ENCODE data around the gene TESK1.
"Not testable (repeated sequence)": the region's sequence is repeated elsewhere in the genome, so short reads cannot be mapped to it uniquely, and the experiment has no call there.

TESK1 gene

GRCh38 chr9:35615981-35616680 is 11.1 kb downstream of the TESK1 start:
- DNase-seq = no peak

- peak in 9 of 58 donors; percentile 7 to 30 (median 22) for DNase-seq
Measured at GRCh38 chr9:35616681-35617459, 11.8 kb downstream of the TESK1 start.

- no peak for DNase-seq
Measured at GRCh38 chr9:35617548-35617947, 12.5 kb downstream of the TESK1 start.

GRCh38 chr9:35618325-35618727 is 13.3 kb downstream of the TESK1 start, which contains the start of gene CD72:
CD72 (minus strand) TSS chr9:35618413; CDS start chr9:35618303, 110 bp downstream.
- DNase-seq = peak in 1 of 58 donors; percentile 18

- no peak for DNase-seq
Measured at GRCh38 chr9:35618854-35619799, 14.1 kb downstream of the TESK1 start.

GRCh38 chr9:35619800-35620158 is 14.7 kb downstream of the TESK1 start:
- DNase-seq = no peak

- DNase-seq = no peak
Measured at GRCh38 chr9:35627575-35627974, 22.5 kb downstream of the TESK1 start.

- no peak for DNase-seq
Measured at GRCh38 chr9:35628389-35628991, 23.4 kb downstream of the TESK1 start.

GRCh38 chr9:35629597-35629996 is 24.5 kb downstream of the TESK1 start:
- no peak for DNase-seq

- DNase-seq = no peak
Measured at GRCh38 chr9:35635730-35636129, 30.7 kb downstream of the TESK1 start.

GRCh38 chr9:35636135-35636876 is 31.2 kb downstream of the TESK1 start:
- no peak for DNase-seq

- not testable (repeated sequence) for DNase-seq
Measured at GRCh38 chr9:35636877-35637246, 31.8 kb downstream of the TESK1 start.

GRCh38 chr9:35637427-35637955 is 32.4 kb downstream of the TESK1 start:
- DNase-seq = not testable (repeated sequence)

- DNase-seq = not testable (repeated sequence)
Measured at GRCh38 chr9:35638751-35639150, 33.7 kb downstream of the TESK1 start.

GRCh38 chr9:35639225-35639624 is 34.2 kb downstream of the TESK1 start:
- not testable (repeated sequence) for DNase-seq

GRCh38 chr9:35639631-35640030 is 34.6 kb downstream of the TESK1 start:
- no peak for DNase-seq

GRCh38 chr9:35640431-35640830 is 35.4 kb downstream of the TESK1 start:
- not testable (repeated sequence) for DNase-seq

GRCh38 chr9:35641478-35641877 is 36.4 kb downstream of the TESK1 start:
- not testable (repeated sequence) for DNase-seq

- no peak for DNase-seq
Measured at GRCh38 chr9:35643046-35643445, 38.0 kb downstream of the TESK1 start.

GRCh38 chr9:35645736-35646135 is 40.7 kb downstream of the TESK1 start:
- DNase-seq = not testable (repeated sequence)
